Nephron (organoid): ENCODE results near the gene BBX.

Source experiments
- H3K27ac Mint-ChIP-seq, 3 experiments: 2 replicates each; pipeline ENCODE4 v1.8.0; 2020; ENCODE audit warnings: mixed read lengths in 3 of 3, mild to moderate bottlenecking in 2 of 3, moderate library complexity in 1 of 3
- H3K27me3 Mint-ChIP-seq: 2 replicates; pipeline ENCODE4 v1.8.0; 2021; ENCODE audit warnings: low read depth, mild to moderate bottlenecking, moderate library complexity, mixed read lengths
- H3K36me3 Mint-ChIP-seq: 2 replicates; pipeline ENCODE4 v1.8.0; 2020; ENCODE audit warnings: low read depth, mixed read lengths
- H3K4me1 Mint-ChIP-seq: 2 replicates; pipeline ENCODE4 v1.8.0; 2020; ENCODE audit warnings: mixed read lengths
- H3K4me3 Mint-ChIP-seq, 3 experiments: 2 replicates each; pipeline ENCODE4 v1.8.0; 2020; ENCODE audit warnings: mild to moderate bottlenecking in 3 of 3, mixed read lengths in 3 of 3, moderate library complexity in 2 of 3
- H3K9me3 Mint-ChIP-seq: 2 replicates; pipeline ENCODE4 v1.8.0; 2020; ENCODE audit warnings: mixed read lengths
- TF ChIP-seq, protein P1 (sequence below), 3 experiments: fragments of 200-600 bp; sonication (generic); IDR thresholded peaks; one replicate each; pipeline ENCODE4 v1.5.0; 2021; ENCODE audit warnings: antibody characterized with exemption in 3 of 3; ENCODE audit not compliant: unreplicated experiment in 3 of 3

Gene BBX

DNA sequence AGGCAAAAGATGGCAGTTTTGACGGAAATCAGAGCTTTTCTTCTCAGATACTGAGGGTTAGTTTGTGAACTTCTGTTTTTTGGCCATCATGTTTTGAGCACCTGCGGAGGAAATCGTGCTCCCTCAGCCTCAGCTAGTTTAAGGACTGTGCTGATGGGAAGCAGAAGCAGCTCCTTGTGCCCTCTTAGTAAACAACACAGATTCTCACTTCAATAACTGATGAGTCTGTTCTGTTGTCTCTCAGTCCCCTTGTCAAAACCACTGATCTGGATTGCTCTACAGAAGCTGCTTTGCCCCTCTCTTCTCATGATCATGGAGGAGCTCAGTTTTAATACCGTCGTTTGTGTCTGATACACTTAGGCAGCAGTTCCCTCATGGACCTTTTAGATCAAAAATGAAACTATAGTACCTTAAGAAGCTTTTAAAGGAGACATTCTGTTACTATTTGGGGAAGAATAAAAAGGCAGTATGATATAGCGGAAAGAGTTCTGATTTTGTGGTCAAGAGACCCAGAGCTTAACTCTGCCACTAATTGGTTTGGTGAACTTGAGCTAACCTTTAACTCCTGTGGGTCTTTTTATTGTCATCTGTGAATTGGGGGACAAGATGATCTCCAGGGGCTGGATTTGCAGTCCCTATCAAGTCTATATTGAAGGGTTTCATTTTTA is 152.6 kb downstream of the BBX start:
- Mint-ChIP-seq H3K9me3 (peaks cover 2% of the 10 kb centered on the region), H3K36me3 (peaks cover 5% of the 10 kb centered on the region), H3K27me3 (no peaks in the 10 kb centered on the region), H3K4me3 (no peak overlapping the region), H3K27ac (no peak overlapping the region), H3K4me1 (peaks cover 45% of the 10 kb centered on the region)
- TF ChIP-seq, protein P1, sequence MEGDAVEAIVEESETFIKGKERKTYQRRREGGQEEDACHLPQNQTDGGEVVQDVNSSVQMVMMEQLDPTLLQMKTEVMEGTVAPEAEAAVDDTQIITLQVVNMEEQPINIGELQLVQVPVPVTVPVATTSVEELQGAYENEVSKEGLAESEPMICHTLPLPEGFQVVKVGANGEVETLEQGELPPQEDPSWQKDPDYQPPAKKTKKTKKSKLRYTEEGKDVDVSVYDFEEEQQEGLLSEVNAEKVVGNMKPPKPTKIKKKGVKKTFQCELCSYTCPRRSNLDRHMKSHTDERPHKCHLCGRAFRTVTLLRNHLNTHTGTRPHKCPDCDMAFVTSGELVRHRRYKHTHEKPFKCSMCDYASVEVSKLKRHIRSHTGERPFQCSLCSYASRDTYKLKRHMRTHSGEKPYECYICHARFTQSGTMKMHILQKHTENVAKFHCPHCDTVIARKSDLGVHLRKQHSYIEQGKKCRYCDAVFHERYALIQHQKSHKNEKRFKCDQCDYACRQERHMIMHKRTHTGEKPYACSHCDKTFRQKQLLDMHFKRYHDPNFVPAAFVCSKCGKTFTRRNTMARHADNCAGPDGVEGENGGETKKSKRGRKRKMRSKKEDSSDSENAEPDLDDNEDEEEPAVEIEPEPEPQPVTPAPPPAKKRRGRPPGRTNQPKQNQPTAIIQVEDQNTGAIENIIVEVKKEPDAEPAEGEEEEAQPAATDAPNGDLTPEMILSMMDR (IDR thresholded peaks at IDR 0.05; ENCODE audit: unreplicated experiment in 3 of 3) = no peak

GRCh38 chr3:107676469-107677309 is 153.9 kb downstream of the BBX start:
- H3K27ac Mint-ChIP-seq = peak overlapping the region in 1 of 3 experiments; percentile 10
- TF ChIP-seq, protein P1 (IDR thresholded peaks at IDR 0.05; ENCODE audit: unreplicated experiment in 3 of 3) = peak; percentile 57 to 67 (median 59)
- peaks cover 6% of the 10 kb centered on the region for H3K36me3 Mint-ChIP-seq
- H3K4me3 Mint-ChIP-seq = no peak overlapping the region
- H3K27me3 Mint-ChIP-seq = no peaks in the 10 kb centered on the region
- peaks cover 3% of the 10 kb centered on the region for H3K9me3 Mint-ChIP-seq
- H3K4me1 Mint-ChIP-seq = peaks cover 49% of the 10 kb centered on the region

DNA sequence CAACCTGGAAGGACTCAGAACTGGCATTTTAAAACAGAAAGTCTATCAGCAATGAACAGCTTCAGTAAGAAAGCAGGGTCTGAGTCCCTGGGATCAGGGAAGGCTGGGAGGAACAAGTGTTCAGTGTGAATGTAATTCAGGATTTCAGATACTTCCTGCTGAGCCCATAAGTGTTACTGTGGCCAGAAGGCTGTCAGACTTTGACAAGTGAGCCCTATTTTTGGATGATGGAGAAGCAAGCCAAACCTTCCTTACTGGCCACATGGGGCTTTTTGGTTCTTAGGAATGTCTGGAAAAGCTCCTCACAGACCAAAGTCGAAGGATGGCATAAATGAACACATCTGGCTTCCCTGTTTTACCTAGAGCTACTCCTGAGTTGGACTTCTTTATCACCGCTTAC is 157.2 kb downstream of the BBX start:
- Mint-ChIP-seq H3K4me3 (no peak overlapping the region), H3K27me3 (no peaks in the 10 kb centered on the region), H3K4me1 (peaks cover 51% of the 10 kb centered on the region), H3K27ac (peak overlapping the region in 1 of 3 experiments; percentile 24), H3K36me3 (peaks cover 6% of the 10 kb centered on the region), H3K9me3 (peaks cover 3% of the 10 kb centered on the region)
- TF ChIP-seq, protein P1 (IDR thresholded peaks at IDR 0.05; ENCODE audit: unreplicated experiment in 3 of 3) = no peak

GRCh38 chr3:107680698-107681097 is 157.9 kb downstream of the BBX start:
- Mint-ChIP-seq H3K9me3 (peaks cover 3% of the 10 kb centered on the region), H3K4me3 (no peak overlapping the region)

GRCh38 chr3:107681396-107681795 is 158.6 kb downstream of the BBX start:
- Mint-ChIP-seq H3K9me3 (peaks cover 3% of the 10 kb centered on the region), H3K4me3 (no peak overlapping the region), H3K27me3 (no peaks in the 10 kb centered on the region), H3K27ac (no peak overlapping the region), H3K36me3 (peaks cover 6% of the 10 kb centered on the region), H3K4me1 (peaks cover 42% of the 10 kb centered on the region)
- TF ChIP-seq, protein P1 (IDR thresholded peaks at IDR 0.05; ENCODE audit: unreplicated experiment in 3 of 3) = no peak

More at GRCh38 chr3:107680698-107681097, 157.9 kb downstream of the BBX start:
- Mint-ChIP-seq H3K27ac (peak overlapping the region in 1 of 3 experiments; percentile 24), H3K36me3 (peaks cover 6% of the 10 kb centered on the region), H3K27me3 (no peaks in the 10 kb centered on the region), H3K4me1 (peaks cover 45% of the 10 kb centered on the region)
- TF ChIP-seq, protein P1 (IDR thresholded peaks at IDR 0.05; ENCODE audit: unreplicated experiment in 3 of 3) = no peak
